Right lobe of liver (tissue), 4 donors: ENCODE results near the gene TMPRSS11A.

Experiments used
- POLR2A ChIP-seq: fragments of 450-650 bp; IDR thresholded peaks from one replicate; pipeline ENCODE4 v1.6.1; 2017; ENCODE audit warnings: antibody characterized with exemption, mild to moderate bottlenecking
- TF ChIP-seq, protein P1 (sequence below), 4 donors: fragments of 200-600 bp in 3 of 4; fragments of 450-650 bp in 1 of 4; IDR thresholded peaks; one replicate each; pipeline versions ENCODE4 v1.5.1 to v1.8.0; 2016 to 2022; ENCODE audit warnings: antibody characterized with exemption in 4 of 4, mild to moderate bottlenecking in 2 of 4
- donor health status: DM: no; HTN: no; CAD: no.
- donor health status: DM: no; HTN: no; CAD: no.
- donor health status: DM: no; HTN: yes; CAD: no.

DNA sequence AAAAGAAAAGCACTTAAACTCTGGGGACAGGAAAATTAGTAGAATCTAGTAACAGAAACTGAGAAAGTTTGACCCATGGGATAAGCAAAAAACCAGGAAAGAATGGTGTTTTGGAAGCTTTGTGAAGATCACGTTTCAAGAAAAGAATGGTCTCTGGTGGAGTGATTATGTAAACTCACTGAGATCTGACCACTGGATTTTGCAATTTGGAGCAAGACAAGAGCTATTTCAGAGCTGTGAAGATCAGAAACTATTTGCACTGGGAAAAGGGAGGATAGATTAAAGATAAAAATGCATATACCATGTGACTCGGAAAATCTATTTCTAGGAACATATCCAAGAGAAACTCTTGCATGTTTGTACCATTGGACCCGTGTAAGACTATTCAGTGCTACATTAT lies 83.8 kb downstream of the TMPRSS11A start:
- no peak for TF ChIP-seq POLR2A
- TF ChIP-seq, protein P1, sequence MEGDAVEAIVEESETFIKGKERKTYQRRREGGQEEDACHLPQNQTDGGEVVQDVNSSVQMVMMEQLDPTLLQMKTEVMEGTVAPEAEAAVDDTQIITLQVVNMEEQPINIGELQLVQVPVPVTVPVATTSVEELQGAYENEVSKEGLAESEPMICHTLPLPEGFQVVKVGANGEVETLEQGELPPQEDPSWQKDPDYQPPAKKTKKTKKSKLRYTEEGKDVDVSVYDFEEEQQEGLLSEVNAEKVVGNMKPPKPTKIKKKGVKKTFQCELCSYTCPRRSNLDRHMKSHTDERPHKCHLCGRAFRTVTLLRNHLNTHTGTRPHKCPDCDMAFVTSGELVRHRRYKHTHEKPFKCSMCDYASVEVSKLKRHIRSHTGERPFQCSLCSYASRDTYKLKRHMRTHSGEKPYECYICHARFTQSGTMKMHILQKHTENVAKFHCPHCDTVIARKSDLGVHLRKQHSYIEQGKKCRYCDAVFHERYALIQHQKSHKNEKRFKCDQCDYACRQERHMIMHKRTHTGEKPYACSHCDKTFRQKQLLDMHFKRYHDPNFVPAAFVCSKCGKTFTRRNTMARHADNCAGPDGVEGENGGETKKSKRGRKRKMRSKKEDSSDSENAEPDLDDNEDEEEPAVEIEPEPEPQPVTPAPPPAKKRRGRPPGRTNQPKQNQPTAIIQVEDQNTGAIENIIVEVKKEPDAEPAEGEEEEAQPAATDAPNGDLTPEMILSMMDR (IDR thresholded peaks at IDR 0.05): no peak
